ENCODE measurements around the gene AFAP1L2.
A peak's percentile ranks its signal among the peaks of the same experiment; 100 is the strongest.

The AFAP1L2 gene

DNA sequence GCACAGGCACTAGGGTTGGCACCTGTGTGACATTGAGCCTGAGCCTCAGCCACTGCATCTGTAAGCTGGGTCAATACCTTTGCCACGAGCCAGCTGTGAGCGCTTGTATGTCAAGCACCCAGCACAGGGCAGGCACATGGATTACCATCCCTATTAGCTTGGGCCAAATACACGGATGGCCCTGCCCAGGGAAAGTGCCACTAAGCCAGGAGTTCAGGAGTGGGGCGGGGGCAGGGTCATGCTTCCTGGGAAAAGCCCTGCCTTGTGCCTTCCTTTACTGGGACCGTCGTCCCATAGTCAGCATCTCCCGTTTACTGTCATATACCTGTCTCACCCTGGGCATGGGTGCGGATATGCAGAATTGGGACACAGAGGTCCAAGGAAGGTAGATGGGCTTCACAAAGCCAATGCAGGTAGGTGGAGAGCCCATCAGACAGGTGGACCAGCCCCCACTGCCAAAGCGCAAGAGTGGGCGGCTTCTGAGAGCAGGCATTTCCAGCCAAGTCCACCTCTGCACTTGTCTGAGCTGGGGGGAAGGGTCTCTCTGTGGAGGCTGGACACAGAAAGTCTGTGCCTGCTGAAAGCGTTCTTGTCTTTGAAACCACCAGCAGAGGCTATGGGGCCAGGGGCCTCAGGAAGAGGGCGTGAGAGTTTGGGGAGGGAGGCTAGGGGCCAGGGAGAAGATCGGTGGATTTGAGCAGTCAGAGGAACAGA lies 92.6 kb downstream of the AFAP1L2 start:
- no peak overlapping the region for H3K4me3 ChIP-seq (ENCODE audit: low read depth, low read length)
- DNase-seq (ENCODE audit: low read depth), result no peak
- no peak for TF ChIP-seq CTCF (IDR thresholded peaks at IDR 0.05; ENCODE audit: low read depth, low read length, missing control alignments)
- in situ Hi-C loops (cut with HindIII; ENCODE audit: low sequenced_read_pairs), result loop anchor here (5.0 kb wide), 1 partner anchor 76 kb away; no protein-coding TSS in a partner anchor

DNA sequence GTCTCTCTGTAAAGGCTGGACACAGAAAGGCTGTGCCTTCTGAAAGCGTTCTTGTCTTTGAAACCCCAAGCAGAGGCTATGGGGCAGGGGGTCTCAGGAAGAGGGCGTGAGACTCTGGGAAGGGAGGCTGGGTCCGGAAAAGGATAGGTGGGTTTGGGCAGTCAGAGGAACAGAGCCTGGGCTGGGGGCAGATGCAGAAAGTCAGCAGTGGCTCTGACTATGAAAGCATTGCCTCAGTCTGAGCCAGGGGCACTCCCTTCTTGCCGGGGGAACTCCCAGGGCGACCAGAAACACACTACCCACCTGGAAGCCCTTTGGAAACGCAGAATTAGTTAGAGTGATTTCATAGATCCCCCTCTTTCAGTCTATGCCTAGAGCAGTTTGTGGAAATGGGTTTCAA lies 93.3 kb downstream of the AFAP1L2 start:
- no peak overlapping the region for H3K4me3 ChIP-seq (ENCODE audit: low read depth, low read length)
- TF ChIP-seq CTCF (IDR thresholded peaks at IDR 0.05; ENCODE audit: low read depth, low read length, missing control alignments), result no peak
- DNase-seq (ENCODE audit: low read depth), result no peak
- in situ Hi-C loops (cut with HindIII; ENCODE audit: low sequenced_read_pairs), result loop anchor here (5.0 kb wide), 1 partner anchor 76 kb away; no protein-coding TSS in a partner anchor

GRCh38 chr10:114310346-114310745 lies 94.0 kb downstream of the AFAP1L2 start:
- H3K4me3 ChIP-seq (ENCODE audit: low read depth, low read length), result no peak overlapping the region
- no peak for DNase-seq (ENCODE audit: low read depth)
- in situ Hi-C loops (cut with HindIII; ENCODE audit: low sequenced_read_pairs), result loop anchor here (5.0 kb wide), 1 partner anchor 77 kb away; no protein-coding TSS in a partner anchor
- TF ChIP-seq CTCF (IDR thresholded peaks at IDR 0.05; ENCODE audit: low read depth, low read length, missing control alignments), result no peak

DNA sequence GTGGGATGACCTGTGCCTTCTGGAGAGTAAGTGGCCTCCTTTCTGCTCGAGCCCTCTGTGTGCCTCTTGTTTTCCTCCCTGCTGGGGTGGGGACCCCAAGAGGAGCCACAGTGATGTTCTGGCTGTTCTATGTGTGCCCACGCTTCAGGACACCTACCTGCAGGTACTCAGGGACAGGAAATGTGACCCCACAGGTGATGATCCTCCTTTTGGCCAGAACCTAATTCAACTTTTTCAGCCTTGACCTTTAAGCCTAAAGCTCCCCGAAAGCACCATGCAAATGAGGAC lies 95.0 kb downstream of the AFAP1L2 start:
- no peak for DNase-seq (ENCODE audit: low read depth)
- in situ Hi-C loops (cut with HindIII; ENCODE audit: low sequenced_read_pairs), result no loop called here
- H3K4me3 ChIP-seq (ENCODE audit: low read depth, low read length), result no peak overlapping the region
- no peak for TF ChIP-seq CTCF (IDR thresholded peaks at IDR 0.05; ENCODE audit: low read depth, low read length, missing control alignments)

- no peak for TF ChIP-seq CTCF (IDR thresholded peaks at IDR 0.05; ENCODE audit: low read depth, low read length, missing control alignments)
- H3K4me3 ChIP-seq (ENCODE audit: low read depth, low read length), result no peak overlapping the region
- in situ Hi-C loops (cut with HindIII; ENCODE audit: low sequenced_read_pairs), result no loop called here
- DNase-seq (ENCODE audit: low read depth), result peak; percentile 55
Measured at GRCh38 chr10:114308531-114309363, 95.6 kb downstream of the AFAP1L2 start.

DNA sequence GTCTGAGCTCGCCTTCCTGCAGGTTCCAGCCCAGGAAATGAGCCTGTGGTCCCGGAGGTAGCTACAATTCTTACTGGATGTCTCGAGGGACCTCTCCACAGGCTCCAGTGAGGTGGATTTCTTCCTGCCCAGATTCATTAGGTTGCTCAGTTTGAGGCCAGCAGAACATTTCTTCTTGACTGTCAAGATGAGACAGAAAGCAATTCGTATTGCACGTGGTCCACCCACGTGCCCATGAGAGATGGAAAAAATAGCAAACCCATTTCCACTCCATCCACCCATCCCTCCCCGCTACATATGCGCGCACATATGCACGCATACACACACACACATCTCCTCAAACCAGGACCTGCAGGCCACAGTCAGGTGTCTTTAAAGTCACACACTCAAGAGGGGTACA lies 96.6 kb downstream of the AFAP1L2 start:
- no peak for TF ChIP-seq CTCF (IDR thresholded peaks at IDR 0.05; ENCODE audit: low read depth, low read length, missing control alignments)
- in situ Hi-C loops (cut with HindIII; ENCODE audit: low sequenced_read_pairs), result no loop called here
- H3K4me3 ChIP-seq (ENCODE audit: low read depth, low read length), result no peak overlapping the region
- no peak for DNase-seq (ENCODE audit: low read depth)
